ENCODE data around the gene SORCS2.
"Not testable (repeated sequence)": the region's sequence is repeated elsewhere in the genome, so short reads cannot be mapped to it uniquely, and the experiment has no call there.

The SORCS2 gene

GRCh38 chr4:7600247-7600646 lies 407.9 kb downstream of the SORCS2 start:
- no peak overlapping the region for H3K4me3 ChIP-seq (ENCODE audit: low read depth, low read length)
- ChIA-PET CTCF (interaction anchor here (0.7 kb wide), 1 partner anchor 13 kb away, joined by 3 read pairs; no protein-coding TSS in a partner anchor), POLR2A (no interaction called here)
- no peak for TF ChIP-seq CTCF (IDR thresholded peaks at IDR 0.05; ENCODE audit: insufficient read depth, low read length, missing control alignments)
- no peak for DNase-seq (ENCODE audit: low read depth, low spot score)

DNA sequence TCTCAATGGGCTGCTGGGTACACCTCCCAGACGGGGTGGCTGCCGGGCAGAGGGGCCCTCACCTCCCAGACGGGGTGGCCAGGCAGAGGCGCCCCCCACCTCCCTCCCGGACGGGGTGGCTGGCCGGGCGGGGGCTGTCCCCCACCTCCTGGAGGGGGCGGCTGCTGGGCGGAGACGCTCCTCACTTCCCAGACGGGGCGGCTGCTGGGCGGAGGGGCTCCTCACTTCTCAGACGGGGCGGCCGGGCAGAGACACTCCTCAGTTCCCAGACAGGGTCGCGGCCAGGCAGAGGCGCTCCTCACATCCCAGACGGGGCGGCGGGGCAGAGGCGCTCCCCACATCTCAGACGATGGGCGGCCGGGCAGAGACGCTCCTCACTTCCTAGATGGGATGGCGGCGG lies 409.8 kb downstream of the SORCS2 start:
- POLR2A ChIA-PET; DNase-seq (ENCODE audit: low read depth, low spot score); CTCF ChIA-PET; H3K4me3 ChIP-seq (ENCODE audit: low read depth, low read length): not testable (repeated sequence)

- H3K4me3 ChIP-seq (ENCODE audit: low read depth, low read length) = no peak overlapping the region
- no peak for TF ChIP-seq CTCF (IDR thresholded peaks at IDR 0.05; ENCODE audit: insufficient read depth, low read length, missing control alignments)
- DNase-seq (ENCODE audit: low read depth, low spot score) = peak; percentile 16
- ChIA-PET POLR2A (no interaction called here), CTCF (interaction anchor here (1.2 kb wide), 1 partner anchor 17 kb away, joined by 3 read pairs; no protein-coding TSS in a partner anchor)
Measured at GRCh38 chr4:7607156-7607910, 415.0 kb downstream of the SORCS2 start.

DNA sequence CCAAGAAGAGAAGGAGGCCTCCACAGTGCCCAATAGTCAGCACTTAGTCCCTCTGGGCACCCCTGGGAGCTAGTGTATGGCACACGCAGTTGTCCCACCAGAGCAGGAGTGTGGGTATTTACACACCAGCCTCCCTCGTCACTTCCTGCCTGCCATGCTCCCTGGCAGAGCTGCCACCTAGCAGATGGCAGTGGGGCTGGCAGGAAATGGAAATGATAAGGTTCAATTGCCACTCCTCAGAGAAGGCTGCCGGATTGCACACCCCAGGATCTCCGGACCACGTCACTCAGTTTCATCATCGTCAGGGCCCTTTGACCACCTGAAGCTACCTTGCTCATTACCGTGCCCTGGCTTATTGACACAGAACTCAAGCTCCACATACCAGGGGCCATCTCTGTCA lies 415.7 kb downstream of the SORCS2 start:
- no peak for TF ChIP-seq CTCF (IDR thresholded peaks at IDR 0.05; ENCODE audit: insufficient read depth, low read length, missing control alignments)
- CTCF ChIA-PET = no interaction called here
- POLR2A ChIA-PET = no interaction called here

GRCh38 chr4:7609316-7609715 lies 417.0 kb downstream of the SORCS2 start:
- no peak for TF ChIP-seq CTCF (IDR thresholded peaks at IDR 0.05; ENCODE audit: insufficient read depth, low read length, missing control alignments)
- DNase-seq (ENCODE audit: low read depth, low spot score) = no peak
- ChIA-PET POLR2A (no interaction called here), CTCF (no interaction called here)
- no peak overlapping the region for H3K4me3 ChIP-seq (ENCODE audit: low read depth, low read length)

More for the DNA sequence above, 415.7 kb downstream of the SORCS2 start:
- no peak overlapping the region for H3K4me3 ChIP-seq (ENCODE audit: low read depth, low read length)
- DNase-seq (ENCODE audit: low read depth, low spot score) = no peak

DNA sequence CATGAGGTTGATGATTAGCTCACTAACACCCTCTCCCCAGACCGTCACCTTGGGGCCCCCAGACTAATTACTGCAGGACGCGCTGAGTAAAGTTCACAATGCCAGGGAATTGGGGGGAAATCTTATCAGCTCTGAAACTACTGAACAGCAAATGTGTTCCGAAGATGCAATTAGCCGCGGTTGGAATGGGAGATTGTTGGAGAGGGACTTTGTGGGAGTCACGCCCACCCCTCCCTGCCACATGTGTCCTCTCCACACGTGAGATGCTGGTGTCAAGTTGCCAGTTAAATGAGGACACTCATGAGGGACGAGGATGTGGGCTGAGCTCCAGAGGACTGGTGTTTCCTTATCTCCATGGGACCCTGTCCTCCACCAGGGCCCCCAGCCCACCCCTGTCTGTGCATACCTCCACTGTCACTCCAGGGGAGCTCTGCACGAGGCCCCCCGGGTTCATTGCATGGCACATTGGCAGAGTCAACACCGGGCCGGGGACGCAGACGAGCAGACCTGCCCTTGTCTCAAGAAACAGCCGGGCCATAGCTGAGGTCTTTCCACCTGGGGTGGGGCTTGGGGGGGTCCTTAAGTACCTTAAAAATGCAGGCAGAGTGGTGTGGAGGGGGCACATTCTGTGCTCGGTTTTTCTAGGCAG lies 417.8 kb downstream of the SORCS2 start:
- CTCF ChIA-PET = no interaction called here
- no peak for DNase-seq (ENCODE audit: low read depth, low spot score)
- H3K4me3 ChIP-seq (ENCODE audit: low read depth, low read length) = no peak overlapping the region
- POLR2A ChIA-PET = no interaction called here
- TF ChIP-seq CTCF (IDR thresholded peaks at IDR 0.05; ENCODE audit: insufficient read depth, low read length, missing control alignments) = no peak
